BJ (cell line): ENCODE measurements around the gene PI4K2A. TPM values are rescaled to one million over a fixed set of nuclear protein-coding genes. Genes with fewer than 3 reads are reported as not detected.
A peak's percentile ranks its signal among the peaks of the same experiment; 100 is the strongest.

ENCODE experiments used
- CTCF ChIA-PET: fragments of 350-600 bp; formaldehyde crosslinking; extraction: SDS; loops from one replicate; lab custom pipeline; 2021; ENCODE audit warnings: antibody characterized with exemption, inconsistent platforms; lab: Yijun Ruan, JAX
- POLR2A ChIA-PET: fragments of 300-600 bp; sonication (Branson Sonifier 250); formaldehyde crosslinking; extraction: SDS; loops from one replicate; lab custom pipeline; 2021; ENCODE audit warnings: antibody characterized with exemption; lab: Charles Lee
- DNase-seq: peaks from one replicate; pipeline ENCODE4 v3.0.0-alpha.2; 2011; ENCODE audit warnings: low read depth
- H3K27me3 ChIP-seq: 2 replicates; pipeline ENCODE4 v1.6.0; 2011; ENCODE audit warnings: low read length; ENCODE audit not compliant: control insufficient read depth, insufficient read depth
- H3K36me3 ChIP-seq: 2 replicates; pipeline ENCODE4 v1.5.1; 2011; ENCODE audit warnings: low read length; ENCODE audit not compliant: control insufficient read depth, insufficient read depth
- H3K4me3 ChIP-seq: 2 replicates; pipeline ENCODE4 v1.5.1; 2011; ENCODE audit warnings: low read depth, mild to moderate bottlenecking, control low read depth, low read length
- CTCF ChIP-seq: IDR thresholded peaks from 2 replicates; pipeline ENCODE4 v1.5.1; 2011; ENCODE audit warnings: low read depth, mild to moderate bottlenecking, control low read depth, inconsistent platforms, low read length, moderate library complexity; ENCODE audit not compliant: insufficient read depth
- polyA minus RNA-seq: library from RNA; depleted of rRNA, polyadenylated mRNA; stranded (reverse); fragments of >200 nt; gene quantifications from 2 replicates; pipeline ENCODE4 v1.2.3, GENCODE V29; 2011; rRNA and poly(A)+ RNA removed
- polyA plus RNA-seq: library from polyadenylated mRNA; depleted of rRNA; stranded (reverse); fragments of >200 nt; gene quantifications from 2 replicates; pipeline ENCODE4 v1.2.3, GENCODE V29; 2011; rRNA removed

PI4K2A gene
- polyA plus RNA-seq (29.3 and 34.6 TPM in 2 replicates), polyA minus RNA-seq (13.1 and 18.1 TPM in 2 replicates)

DNA sequence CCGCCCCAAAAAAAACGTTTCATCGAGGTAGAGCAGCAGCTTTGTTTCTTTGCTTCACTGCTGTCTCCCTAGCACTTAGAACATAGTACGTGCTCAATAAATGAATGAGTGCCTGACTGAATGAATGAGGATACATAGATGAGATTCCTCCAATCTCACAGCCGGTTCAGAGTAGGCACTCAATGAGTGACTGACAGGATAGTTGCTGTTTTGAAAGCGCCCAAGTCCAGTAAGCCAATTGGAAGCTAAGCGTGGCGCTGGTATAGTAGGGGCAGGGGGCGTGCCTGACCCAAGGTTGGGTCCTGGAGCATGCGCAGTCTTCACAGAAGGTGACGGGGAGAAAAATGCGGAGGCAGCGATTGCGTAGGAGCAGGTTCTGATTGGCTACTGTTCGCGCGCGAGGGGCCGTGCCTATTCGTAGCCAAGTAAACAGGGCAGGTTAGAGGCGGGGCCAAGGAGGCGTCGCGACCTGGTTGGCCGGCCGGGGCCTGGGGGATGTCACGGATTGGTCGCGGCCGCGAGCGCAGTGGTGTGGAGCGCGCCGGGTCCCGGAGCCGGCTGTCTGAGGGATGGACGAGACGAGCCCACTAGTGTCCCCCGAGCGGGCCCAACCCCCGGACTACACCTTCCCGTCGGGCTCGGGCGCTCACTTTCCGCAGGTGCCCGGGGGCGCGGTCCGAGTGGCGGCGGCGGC, at the start of gene PI4K2A:
Gene PI4K2A, plus strand, starts transcription at position 498 of the 694 bp plus-strand sequence. Its CDS starts 72 bp downstream, at position 570.
- ChIA-PET POLR2A (interaction anchor here (0.6 kb wide), 2 partner anchors 14 to 286 kb away, joined by 3 to 8 read pairs; no protein-coding TSS in a partner anchor), CTCF (interaction anchor here (0.9 to 1.4 kb wide), 3 partner anchors 8 to 36 kb away, joined by 3 to 4 read pairs (median 3); no protein-coding TSS in a partner anchor)
- TF ChIP-seq CTCF: no peak
- Histone ChIP-seq H3K4me3 (peak within 1 kb of the TSS; percentile 75), H3K36me3 (no peaks in the 10 kb centered on the region), H3K27me3 (no peaks in the 10 kb centered on the region)
- DNase-seq: peak; percentile 95

DNA sequence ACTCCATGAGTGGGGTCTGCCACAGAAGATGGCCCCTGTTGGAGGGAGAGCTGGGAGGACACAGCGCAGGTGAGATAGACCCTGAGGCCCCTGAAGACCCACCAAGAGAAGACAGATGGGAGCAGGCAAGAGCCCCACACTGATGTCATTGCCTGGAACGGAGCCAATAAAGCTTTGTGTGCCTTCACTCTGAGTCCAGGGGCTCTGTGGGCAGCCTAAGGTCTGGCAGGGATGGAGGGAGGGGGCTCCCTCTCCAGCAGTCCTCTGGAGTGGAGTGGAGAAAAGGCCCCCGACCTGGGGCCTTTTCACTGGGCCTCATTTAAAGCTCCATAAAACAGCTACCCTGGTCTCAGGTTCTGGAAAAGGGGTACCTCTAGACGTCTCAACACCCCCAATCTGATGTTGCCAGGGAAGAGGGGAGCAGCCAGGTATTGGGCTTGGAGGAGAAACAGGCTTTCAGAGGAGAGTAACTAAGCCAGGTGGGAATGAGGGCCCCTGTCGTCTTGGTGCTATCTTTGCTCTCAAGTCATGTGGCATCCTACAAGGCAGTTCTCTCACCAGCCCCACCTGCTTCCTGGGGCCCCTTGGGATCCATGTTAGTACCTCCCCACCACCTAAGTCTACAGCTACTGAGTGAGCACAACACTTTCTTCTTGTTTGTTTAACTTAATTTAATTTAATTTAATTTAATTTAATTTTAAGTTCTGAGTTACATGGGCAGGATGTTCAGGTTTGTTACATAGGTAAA, 49.5 kb upstream of the PI4K2A start:
- POLR2A ChIA-PET: no interaction called here
- Histone ChIP-seq H3K36me3 (no peaks in the 10 kb centered on the region), H3K4me3 (no peak overlapping the region), H3K27me3 (no peaks in the 10 kb centered on the region)
- CTCF ChIA-PET: interaction anchor here (0.5 to 2.5 kb wide), 3 partner anchors 17 to 186 kb away, joined by 3 to 9 read pairs (median 5); partner anchors contain the start of gene ANKRD2
- TF ChIP-seq CTCF: no peak
- DNase-seq: no peak

GRCh38 chr10:97593421-97593820, 47.0 kb upstream of the PI4K2A start:
- CTCF ChIA-PET: interaction anchor here (1.1 kb wide), 1 partner anchor 18 kb away, joined by 3 read pairs; no protein-coding TSS in a partner anchor

DNA sequence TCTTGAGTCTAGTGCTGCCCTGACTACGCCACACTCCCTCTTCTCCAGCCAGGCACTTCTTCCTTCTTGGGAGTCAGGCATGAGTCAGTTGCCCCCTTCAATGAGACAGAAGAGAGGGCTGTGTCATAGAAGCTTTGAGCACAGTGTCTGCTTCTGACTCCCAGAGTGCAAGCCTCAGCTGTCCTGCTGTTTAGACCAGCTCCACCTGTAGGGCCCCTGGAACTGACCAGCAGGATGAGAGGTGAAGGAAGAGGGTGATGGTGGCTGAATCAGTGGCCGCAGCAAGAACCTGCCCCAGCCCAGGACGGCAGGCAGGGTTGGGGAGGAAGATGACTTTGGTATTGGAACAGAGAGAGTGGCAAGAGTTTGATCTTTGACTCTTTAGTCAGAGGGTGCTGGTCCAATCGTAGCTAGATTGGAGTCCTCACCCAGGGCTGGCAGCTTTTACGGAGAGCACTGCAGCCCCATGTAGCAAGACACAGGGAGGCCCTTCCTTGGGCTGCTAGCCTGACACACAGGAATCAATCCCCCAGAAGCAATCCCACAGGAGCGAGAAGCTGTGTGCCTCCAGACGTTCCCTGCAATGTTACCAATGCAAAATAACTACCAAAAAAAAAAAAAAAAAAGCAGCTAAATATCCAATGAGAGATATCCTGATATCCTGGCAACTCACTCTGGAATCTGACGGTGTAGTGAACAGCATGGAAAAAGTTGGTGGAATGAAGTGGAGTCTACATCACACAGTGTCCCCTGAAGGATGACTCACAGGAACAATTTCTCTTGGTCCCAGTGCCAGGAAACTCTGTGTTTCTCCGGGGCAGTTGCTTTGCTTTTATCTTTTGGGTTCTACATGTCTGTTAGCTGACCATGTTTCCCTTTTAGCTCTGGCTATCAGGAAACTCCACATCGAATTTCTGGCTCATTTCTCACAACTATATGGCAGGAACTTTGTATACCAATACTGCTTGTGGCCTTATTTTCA, 44.1 kb upstream of the PI4K2A start:
- no peak overlapping the region for H3K4me3 ChIP-seq
- ChIA-PET POLR2A (interaction anchor here (0.6 to 0.7 kb wide), 2 partner anchors 22 to 572 kb away, joined by 5 read pairs; no protein-coding TSS in a partner anchor), CTCF (interaction anchor here (0.7 to 2.1 kb wide), 4 partner anchors 16 to 141 kb away, joined by 3 to 8 read pairs (median 6); partner anchors contain the start of gene ANKRD2)

More at GRCh38 chr10:97593421-97593820, 47.0 kb upstream of the PI4K2A start:
- no peaks in the 10 kb centered on the region for H3K27me3 ChIP-seq
- DNase-seq: no peak
- no peaks in the 10 kb centered on the region for H3K36me3 ChIP-seq
- TF ChIP-seq CTCF: no peak
- POLR2A ChIA-PET: no interaction called here
- H3K4me3 ChIP-seq: no peak overlapping the region

More for the DNA sequence above, 44.1 kb upstream of the PI4K2A start:
- H3K36me3 ChIP-seq: no peaks in the 10 kb centered on the region
- DNase-seq: peak; percentile 55
- no peaks in the 10 kb centered on the region for H3K27me3 ChIP-seq
- TF ChIP-seq CTCF: 0 out of 2 replicates have a peak, but pooled peaks have one; percentile 6
